HEK293 (cell line): ENCODE data around the gene CDX4.

Experiments used
- ATF2 ChIP-seq: fragments of 450-650 bp; formaldehyde crosslinking; IDR thresholded peaks from 2 replicates; pipeline ENCODE4 v1.5.1; 2016; ENCODE audit warnings: missing biosample characterization, missing genetic modification characterization, low read depth
- GLI4 ChIP-seq: fragments of 450-650 bp; formaldehyde crosslinking; IDR thresholded peaks from 2 replicates; pipeline ENCODE4 v1.5.1; 2016; ENCODE audit warnings: missing biosample characterization, missing genetic modification characterization
- PBX3 ChIP-seq: sonication (generic); formaldehyde crosslinking; IDR thresholded peaks from 2 replicates; pipeline ENCODE4 v1.8.1; 2022; ENCODE audit warnings: mild to moderate bottlenecking, moderate library complexity, missing genetic modification reagents
- TSHZ1 ChIP-seq: fragments of 450-650 bp; formaldehyde crosslinking; IDR thresholded peaks from 2 replicates; pipeline ENCODE4 v1.5.1; 2016; ENCODE audit warnings: missing biosample characterization, missing genetic modification characterization, borderline replicate concordance
- ZBTB7A ChIP-seq: fragments of 450-650 bp; formaldehyde crosslinking; IDR thresholded peaks from 2 replicates; pipeline ENCODE4 v1.5.1; 2016; ENCODE audit warnings: low read depth, missing biosample characterization, missing genetic modification characterization
- ZNF121 ChIP-seq: fragments of 450-650 bp; formaldehyde crosslinking; IDR thresholded peaks from 2 replicates; pipeline ENCODE4 v1.5.1; 2016; ENCODE audit warnings: missing biosample characterization, missing genetic modification characterization
- ZNF140 ChIP-seq: fragments of 450-650 bp; formaldehyde crosslinking; IDR thresholded peaks from 2 replicates; pipeline ENCODE4 v1.5.1; 2016; ENCODE audit warnings: missing biosample characterization, missing genetic modification characterization
- ZNF146 ChIP-seq: fragments of 450-650 bp; formaldehyde crosslinking; IDR thresholded peaks from 2 replicates; pipeline ENCODE4 v1.5.1; 2016; ENCODE audit warnings: missing biosample characterization, missing genetic modification characterization
- ZNF768 ChIP-seq: fragments of 450-650 bp; formaldehyde crosslinking; IDR thresholded peaks from 2 replicates; pipeline ENCODE4 v1.5.1; 2018; ENCODE audit warnings: missing biosample characterization, mild to moderate bottlenecking, missing genetic modification characterization
- ZNF792 ChIP-seq: fragments of 450-650 bp; formaldehyde crosslinking; IDR thresholded peaks from 2 replicates; pipeline ENCODE4 v1.5.1; 2016; ENCODE audit warnings: missing biosample characterization, missing genetic modification characterization
- TF ChIP-seq, protein P1 (sequence below): fragments of 450-650 bp; formaldehyde crosslinking; IDR thresholded peaks from 2 replicates; pipeline ENCODE4 v1.5.1; 2016; ENCODE audit warnings: missing biosample characterization, missing genetic modification characterization
- TF ChIP-seq, protein P2 (sequence below): fragments of 450-650 bp; formaldehyde crosslinking; IDR thresholded peaks from 2 replicates; pipeline ENCODE4 v1.5.1; 2016; ENCODE audit warnings: missing biosample characterization, missing genetic modification characterization
- TF ChIP-seq, protein P3 (sequence below): fragments of 450-650 bp; formaldehyde crosslinking; optimal IDR thresholded peaks from 2 replicates; pipeline ENCODE3; 2016; ENCODE audit warnings: missing biosample characterization, mild to moderate bottlenecking, missing genetic modification characterization

DNA sequence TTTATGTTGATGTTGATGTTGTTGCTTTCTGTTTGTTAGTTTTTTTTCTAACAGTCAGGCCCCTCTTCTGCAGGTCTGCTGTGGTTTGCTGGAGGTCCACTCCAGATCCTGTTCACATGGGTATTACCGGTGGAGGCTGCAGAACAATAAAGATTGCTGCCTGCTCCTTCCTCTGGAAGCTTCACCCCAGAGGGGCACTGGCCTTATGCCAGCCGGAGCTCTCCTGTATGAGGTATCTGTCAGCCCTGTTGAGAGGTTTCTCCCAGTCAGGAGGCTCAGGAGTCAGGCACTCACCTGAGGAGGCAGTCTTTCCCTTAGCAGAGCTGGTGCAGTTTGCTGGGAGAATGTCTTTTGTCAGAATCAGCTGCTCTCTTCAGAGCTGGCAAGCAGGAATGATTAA is 34.7 kb downstream of the CDX4 start:
- TF ChIP-seq PBX3 (CRISPR knock-in tag) (no peak), GLI4 (tag by site-specific recombination) (no peak), ZNF792 (tag by site-specific recombination) (no peak), ZNF146 (tag by site-specific recombination) (no peak), ZBTB7A (tag by site-specific recombination) (no peak), TSHZ1 (tag by site-specific recombination) (no peak), ZNF121 (tag by site-specific recombination) (no peak), ZNF140 (tag by site-specific recombination) (no peak), ATF2 (tag by site-specific recombination) (no peak), ZNF768 (tag by site-specific recombination) (no peak)
- TF ChIP-seq, protein P1, sequence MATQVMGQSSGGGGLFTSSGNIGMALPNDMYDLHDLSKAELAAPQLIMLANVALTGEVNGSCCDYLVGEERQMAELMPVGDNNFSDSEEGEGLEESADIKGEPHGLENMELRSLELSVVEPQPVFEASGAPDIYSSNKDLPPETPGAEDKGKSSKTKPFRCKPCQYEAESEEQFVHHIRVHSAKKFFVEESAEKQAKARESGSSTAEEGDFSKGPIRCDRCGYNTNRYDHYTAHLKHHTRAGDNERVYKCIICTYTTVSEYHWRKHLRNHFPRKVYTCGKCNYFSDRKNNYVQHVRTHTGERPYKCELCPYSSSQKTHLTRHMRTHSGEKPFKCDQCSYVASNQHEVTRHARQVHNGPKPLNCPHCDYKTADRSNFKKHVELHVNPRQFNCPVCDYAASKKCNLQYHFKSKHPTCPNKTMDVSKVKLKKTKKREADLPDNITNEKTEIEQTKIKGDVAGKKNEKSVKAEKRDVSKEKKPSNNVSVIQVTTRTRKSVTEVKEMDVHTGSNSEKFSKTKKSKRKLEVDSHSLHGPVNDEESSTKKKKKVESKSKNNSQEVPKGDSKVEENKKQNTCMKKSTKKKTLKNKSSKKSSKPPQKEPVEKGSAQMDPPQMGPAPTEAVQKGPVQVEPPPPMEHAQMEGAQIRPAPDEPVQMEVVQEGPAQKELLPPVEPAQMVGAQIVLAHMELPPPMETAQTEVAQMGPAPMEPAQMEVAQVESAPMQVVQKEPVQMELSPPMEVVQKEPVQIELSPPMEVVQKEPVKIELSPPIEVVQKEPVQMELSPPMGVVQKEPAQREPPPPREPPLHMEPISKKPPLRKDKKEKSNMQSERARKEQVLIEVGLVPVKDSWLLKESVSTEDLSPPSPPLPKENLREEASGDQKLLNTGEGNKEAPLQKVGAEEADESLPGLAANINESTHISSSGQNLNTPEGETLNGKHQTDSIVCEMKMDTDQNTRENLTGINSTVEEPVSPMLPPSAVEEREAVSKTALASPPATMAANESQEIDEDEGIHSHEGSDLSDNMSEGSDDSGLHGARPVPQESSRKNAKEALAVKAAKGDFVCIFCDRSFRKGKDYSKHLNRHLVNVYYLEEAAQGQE (tag by site-specific recombination): no peak
- TF ChIP-seq, protein P2, sequence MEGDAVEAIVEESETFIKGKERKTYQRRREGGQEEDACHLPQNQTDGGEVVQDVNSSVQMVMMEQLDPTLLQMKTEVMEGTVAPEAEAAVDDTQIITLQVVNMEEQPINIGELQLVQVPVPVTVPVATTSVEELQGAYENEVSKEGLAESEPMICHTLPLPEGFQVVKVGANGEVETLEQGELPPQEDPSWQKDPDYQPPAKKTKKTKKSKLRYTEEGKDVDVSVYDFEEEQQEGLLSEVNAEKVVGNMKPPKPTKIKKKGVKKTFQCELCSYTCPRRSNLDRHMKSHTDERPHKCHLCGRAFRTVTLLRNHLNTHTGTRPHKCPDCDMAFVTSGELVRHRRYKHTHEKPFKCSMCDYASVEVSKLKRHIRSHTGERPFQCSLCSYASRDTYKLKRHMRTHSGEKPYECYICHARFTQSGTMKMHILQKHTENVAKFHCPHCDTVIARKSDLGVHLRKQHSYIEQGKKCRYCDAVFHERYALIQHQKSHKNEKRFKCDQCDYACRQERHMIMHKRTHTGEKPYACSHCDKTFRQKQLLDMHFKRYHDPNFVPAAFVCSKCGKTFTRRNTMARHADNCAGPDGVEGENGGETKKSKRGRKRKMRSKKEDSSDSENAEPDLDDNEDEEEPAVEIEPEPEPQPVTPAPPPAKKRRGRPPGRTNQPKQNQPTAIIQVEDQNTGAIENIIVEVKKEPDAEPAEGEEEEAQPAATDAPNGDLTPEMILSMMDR: no peak
- TF ChIP-seq, protein P3, sequence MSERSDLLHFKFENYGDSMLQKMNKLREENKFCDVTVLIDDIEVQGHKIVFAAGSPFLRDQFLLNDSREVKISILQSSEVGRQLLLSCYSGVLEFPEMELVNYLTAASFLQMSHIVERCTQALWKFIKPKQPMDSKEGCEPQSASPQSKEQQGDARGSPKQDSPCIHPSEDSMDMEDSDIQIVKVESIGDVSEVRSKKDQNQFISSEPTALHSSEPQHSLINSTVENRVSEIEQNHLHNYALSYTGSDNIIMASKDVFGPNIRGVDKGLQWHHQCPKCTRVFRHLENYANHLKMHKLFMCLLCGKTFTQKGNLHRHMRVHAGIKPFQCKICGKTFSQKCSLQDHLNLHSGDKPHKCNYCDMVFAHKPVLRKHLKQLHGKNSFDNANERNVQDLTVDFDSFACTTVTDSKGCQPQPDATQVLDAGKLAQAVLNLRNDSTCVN (tag by site-specific recombination): no peak
